ENCODE measurements around the gene ZNF418. TPM values are rescaled to one million over a fixed set of nuclear protein-coding genes. Genes with fewer than 3 reads are reported as not detected.

Gene ZNF418
- total and polyA plus RNA-seq, 2 donors (not counting 1 experiment from before 2014, with no cell fraction given), result 10.3 to 35.8 TPM

DNA sequence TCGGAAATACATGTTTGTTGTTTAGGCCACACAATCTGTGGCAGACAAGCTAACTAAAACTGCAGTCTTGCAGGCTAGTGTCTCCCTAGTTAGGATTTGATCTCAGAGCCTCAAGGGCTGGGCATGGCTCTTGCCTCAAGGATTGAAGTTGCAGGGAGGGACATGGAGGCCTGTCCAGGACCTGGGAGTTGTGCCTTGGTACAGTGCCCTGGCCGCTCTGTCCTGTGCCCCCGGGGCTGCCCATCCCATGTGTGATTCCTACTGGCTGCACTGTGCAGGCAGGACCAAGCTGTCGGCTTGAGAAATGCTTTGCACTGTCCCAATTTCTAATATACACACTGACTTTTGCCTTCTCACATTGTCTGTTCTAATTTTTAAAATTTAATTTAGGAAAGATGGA lies 19.8 kb upstream of the ZNF418 start:
- H3K9me3 ChIP-seq (ENCODE audit: control extremely low read depth in 1 of 3, control insufficient read depth in 2 of 3, insufficient read depth in 1 of 3, low read length in 2 of 3), result peaks cover 0 to 67% (median 8%) of the 10 kb centered on the region in 3 donors
- ATAC-seq (ENCODE audit: low read depth), result no peak
- H3K4me3 ChIP-seq (ENCODE audit: control extremely low read depth in 1 of 5, extremely low read depth in 1 of 5, insufficient read depth in 1 of 5, low read depth in 2 of 5, low read length in 4 of 5), result no peak overlapping the region
- no peak overlapping the region for H3K27ac ChIP-seq (ENCODE audit: low read length in 2 of 2)
- ChIA-PET CTCF (no interaction called here), POLR2A (no interaction called here)
- H3K4me1 ChIP-seq (ENCODE audit: control insufficient read depth in 2 of 2, insufficient read depth in 2 of 2, low read length in 2 of 2), result no peaks in the 10 kb centered on the region
- no peak for DNase-seq
- intact Hi-C loops (cut with micrococcal nuclease), result no loop called here
- Mint-ChIP-seq H3K27ac (no peak overlapping the region), H3K4me3 (no peak overlapping the region), H3K9me3 (ENCODE audit: insufficient read depth) (peaks cover 11% of the 10 kb centered on the region), H3K4me1 (no peaks in the 10 kb centered on the region), H3K27me3 (peaks cover 9% of the 10 kb centered on the region)
- H3K27me3 ChIP-seq (replicated peaks in 1 of 4; ENCODE audit: control extremely low read depth in 1 of 4, control insufficient read depth in 3 of 4, insufficient read depth in 4 of 4, low read length in 3 of 4), result peaks cover 0 to 5% (median 0%) of the 10 kb centered on the region in 4 experiments
- no peak overlapping the region for H3K4me2 ChIP-seq (replicated peaks; ENCODE audit: low read depth, low read length, poor library complexity, severe bottlenecking)
- no peak for TF ChIP-seq EZH2 (IDR thresholded peaks at IDR 0.05; ENCODE audit: borderline replicate concordance, insufficient read depth, low read depth, low read length, poor library complexity, severe bottlenecking)
- TF ChIP-seq, protein P1, sequence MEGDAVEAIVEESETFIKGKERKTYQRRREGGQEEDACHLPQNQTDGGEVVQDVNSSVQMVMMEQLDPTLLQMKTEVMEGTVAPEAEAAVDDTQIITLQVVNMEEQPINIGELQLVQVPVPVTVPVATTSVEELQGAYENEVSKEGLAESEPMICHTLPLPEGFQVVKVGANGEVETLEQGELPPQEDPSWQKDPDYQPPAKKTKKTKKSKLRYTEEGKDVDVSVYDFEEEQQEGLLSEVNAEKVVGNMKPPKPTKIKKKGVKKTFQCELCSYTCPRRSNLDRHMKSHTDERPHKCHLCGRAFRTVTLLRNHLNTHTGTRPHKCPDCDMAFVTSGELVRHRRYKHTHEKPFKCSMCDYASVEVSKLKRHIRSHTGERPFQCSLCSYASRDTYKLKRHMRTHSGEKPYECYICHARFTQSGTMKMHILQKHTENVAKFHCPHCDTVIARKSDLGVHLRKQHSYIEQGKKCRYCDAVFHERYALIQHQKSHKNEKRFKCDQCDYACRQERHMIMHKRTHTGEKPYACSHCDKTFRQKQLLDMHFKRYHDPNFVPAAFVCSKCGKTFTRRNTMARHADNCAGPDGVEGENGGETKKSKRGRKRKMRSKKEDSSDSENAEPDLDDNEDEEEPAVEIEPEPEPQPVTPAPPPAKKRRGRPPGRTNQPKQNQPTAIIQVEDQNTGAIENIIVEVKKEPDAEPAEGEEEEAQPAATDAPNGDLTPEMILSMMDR (IDR thresholded peaks at IDR 0.05), result no peak
- H3K36me3 ChIP-seq (replicated peaks in 1 of 2; ENCODE audit: control extremely low read depth in 1 of 2, control insufficient read depth in 1 of 2, extremely low read depth in 1 of 2, insufficient read depth in 2 of 2, low read length in 1 of 2), result no peaks in the 10 kb centered on the region
- H3K79me2 ChIP-seq (ENCODE audit: control insufficient read depth, insufficient read depth, low read length), result no peaks in the 10 kb centered on the region
- H4K20me1 ChIP-seq (ENCODE audit: control insufficient read depth, insufficient read depth, low read length, poor library complexity, severe bottlenecking), result no peaks in the 10 kb centered on the region
- H3K9ac ChIP-seq (ENCODE audit: low read length), result no peak overlapping the region
- no peak overlapping the region for H2AFZ ChIP-seq (ENCODE audit: insufficient read depth, low read depth, low read length, poor library complexity, severe bottlenecking)
- 97% methylated on average over 3 of the region's 4 CpGs for WGBS (ENCODE audit: insufficient coverage)

DNA sequence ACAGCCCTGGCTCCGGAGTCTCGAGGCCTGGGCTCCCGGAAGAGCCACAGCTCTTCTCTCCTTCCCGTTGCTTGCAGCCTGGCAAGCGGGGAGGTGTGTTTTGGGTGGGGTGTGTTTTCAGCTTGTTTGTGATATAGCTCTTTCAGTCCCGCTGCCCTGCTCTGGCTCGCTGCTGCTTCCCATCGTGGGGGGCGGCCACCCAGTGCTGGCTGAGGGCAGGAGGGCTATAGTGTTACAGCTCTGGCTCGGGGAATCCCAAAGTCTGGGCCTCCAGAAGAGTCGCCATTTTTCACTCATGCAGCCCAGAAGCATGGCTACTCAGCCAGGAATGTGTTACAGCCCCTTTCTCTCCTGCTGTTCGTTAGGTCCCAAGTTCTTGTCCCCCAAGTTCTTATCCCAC lies 14.5 kb upstream of the ZNF418 start:
- H3K9me3 ChIP-seq (ENCODE audit: control extremely low read depth in 1 of 3, control insufficient read depth in 2 of 3, insufficient read depth in 1 of 3, low read length in 2 of 3), result peaks cover 0 to 65% (median 7%) of the 10 kb centered on the region in 3 donors
- H3K4me1 Mint-ChIP-seq, result peaks cover 24% of the 10 kb centered on the region

More for the DNA sequence above, 14.5 kb upstream of the ZNF418 start:
- DNase-seq (no peak), ATAC-seq (ENCODE audit: low read depth) (no peak)
- peaks cover 20% of the 10 kb centered on the region for H3K9me3 Mint-ChIP-seq (ENCODE audit: insufficient read depth)
- TF ChIP-seq EZH2 (IDR thresholded peaks at IDR 0.05; ENCODE audit: borderline replicate concordance, insufficient read depth, low read depth, low read length, poor library complexity, severe bottlenecking), result no peak
- TF ChIP-seq, protein P1 (IDR thresholded peaks at IDR 0.05), result no peak
- CTCF ChIA-PET, result no interaction called here
- Histone ChIP-seq H3K4me1 (ENCODE audit: control insufficient read depth in 2 of 2, insufficient read depth in 2 of 2, low read length in 2 of 2) (peaks cover 16 to 27% of the 10 kb centered on the region in 2 donors), H3K9ac (ENCODE audit: low read length) (no peak overlapping the region), H3K79me2 (ENCODE audit: control insufficient read depth, insufficient read depth, low read length) (peaks cover 35% of the 10 kb centered on the region), H3K27ac (ENCODE audit: low read length in 2 of 2) (no peak overlapping the region), H2AFZ (ENCODE audit: insufficient read depth, low read depth, low read length, poor library complexity, severe bottlenecking) (no peak overlapping the region), H3K36me3 (replicated peaks in 1 of 2; ENCODE audit: control extremely low read depth in 1 of 2, control insufficient read depth in 1 of 2, extremely low read depth in 1 of 2, insufficient read depth in 2 of 2, low read length in 1 of 2) (no peaks in the 10 kb centered on the region), H4K20me1 (ENCODE audit: control insufficient read depth, insufficient read depth, low read length, poor library complexity, severe bottlenecking) (peaks cover 6% of the 10 kb centered on the region), H3K27me3 (replicated peaks in 1 of 4; ENCODE audit: control extremely low read depth in 1 of 4, control insufficient read depth in 3 of 4, insufficient read depth in 4 of 4, low read length in 3 of 4) (peaks cover 0 to 6% (median 0%) of the 10 kb centered on the region in 4 experiments), H3K4me3 (ENCODE audit: control extremely low read depth in 1 of 5, extremely low read depth in 1 of 5, insufficient read depth in 1 of 5, low read depth in 2 of 5, low read length in 4 of 5) (no peak overlapping the region), H3K4me2 (replicated peaks; ENCODE audit: low read depth, low read length, poor library complexity, severe bottlenecking) (no peak overlapping the region)
- peaks cover 9% of the 10 kb centered on the region for H3K27me3 Mint-ChIP-seq
- POLR2A ChIA-PET, result no interaction called here
- 94% methylated on average over 9 of the region's 12 CpGs for WGBS (ENCODE audit: insufficient coverage)
- no peak overlapping the region for H3K4me3 Mint-ChIP-seq
- H3K27ac Mint-ChIP-seq, result no peak overlapping the region
- intact Hi-C loops (cut with micrococcal nuclease), result loop anchor here (5.0 kb wide), 2 partner anchors 42 to 462 kb away; partner anchors contain the start of gene ZNF419
